Stimulated activated CD8-positive, alpha-beta memory T cell treated with anti-CD3 and anti-CD28 coated beads, Interleukin-2, amount 100 ng/mL, for 48 hours (primary cell): Measurements from ENCODE around the gene TOPORS.

Experiments
- DNase-seq, 2 donors: peaks; one replicate each; pipeline ENCODE4 v3.0.0-alpha.2; 2020; ENCODE audit warnings: low read depth in 2 of 2

TOPORS gene

DNA sequence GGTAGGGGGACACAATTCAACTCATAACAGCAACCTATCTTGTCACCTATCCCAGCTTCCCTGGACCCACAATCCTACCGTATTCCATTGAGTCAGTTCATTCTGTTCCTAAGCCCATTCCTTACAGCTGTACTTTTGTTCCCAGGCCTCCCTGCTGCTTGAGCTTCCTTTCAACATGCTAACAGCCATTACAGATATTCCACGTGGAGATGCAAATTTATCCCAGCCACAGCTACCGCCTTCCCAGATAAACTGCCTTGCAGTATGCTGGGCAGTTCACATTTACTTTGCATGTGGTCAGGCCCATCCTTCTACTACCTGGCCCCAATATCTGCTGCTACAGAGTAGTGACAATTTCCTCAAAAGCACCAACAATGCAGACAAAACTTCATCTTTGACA lies 49.4 kb downstream of the TOPORS start:
- no peak for DNase-seq

DNA sequence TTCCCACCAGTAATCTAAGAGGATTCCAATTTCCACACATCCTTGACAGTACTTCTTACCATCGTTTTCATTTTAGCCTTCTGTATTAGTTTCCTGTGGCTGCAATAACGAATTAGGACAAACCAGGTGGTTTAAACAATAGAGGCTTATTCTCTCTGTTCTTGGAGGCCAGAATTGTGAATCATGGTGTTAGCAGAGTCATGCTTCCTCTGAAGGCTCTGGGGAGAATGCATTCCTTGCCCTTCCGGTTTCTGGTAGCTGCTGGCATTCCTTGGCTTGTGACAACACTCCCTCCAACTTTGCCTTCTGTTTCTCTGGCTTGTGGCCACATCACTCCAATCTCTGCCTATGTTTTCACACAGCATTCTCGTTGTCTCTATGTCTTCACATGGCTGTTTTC lies 49.9 kb downstream of the TOPORS start:
- DNase-seq = no peak

DNA sequence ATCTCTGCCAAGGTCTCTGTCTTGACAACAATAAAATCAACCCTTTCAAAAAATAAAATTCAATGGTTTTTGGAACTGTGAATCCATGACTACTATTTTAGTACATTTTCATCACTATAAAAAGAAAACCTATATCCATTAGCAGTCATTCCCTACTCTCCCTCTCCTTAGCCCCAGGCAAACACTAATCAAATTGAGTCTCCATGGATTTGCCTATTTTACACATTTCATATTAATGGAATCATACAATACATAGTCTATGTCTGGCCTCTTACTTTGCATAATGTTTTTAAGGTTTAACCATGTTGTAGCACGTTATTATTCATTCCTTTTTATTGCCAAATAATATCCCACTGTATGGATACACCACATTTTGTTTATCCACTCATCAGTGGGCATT lies 50.5 kb downstream of the TOPORS start:
- no peak for DNase-seq

DNA sequence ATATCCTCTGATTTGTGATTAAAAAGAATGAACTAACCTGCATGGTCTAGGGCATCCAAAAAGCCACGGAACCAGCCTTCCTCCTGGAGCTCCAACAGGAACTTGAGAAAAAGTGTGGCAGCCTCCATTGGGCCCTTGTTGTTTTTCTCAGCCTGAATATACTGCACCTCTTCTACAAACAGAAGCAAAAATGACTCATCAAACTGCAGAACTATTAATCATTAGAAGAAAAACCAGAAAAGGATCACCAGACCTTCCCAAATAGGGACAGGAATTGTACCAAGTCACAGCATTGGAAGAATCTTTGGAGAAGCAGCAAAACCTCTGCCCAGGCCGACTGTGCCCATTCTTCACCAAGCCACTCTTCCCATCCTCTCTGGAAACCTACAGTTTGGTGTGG lies 51.6 kb downstream of the TOPORS start:
- no peak for DNase-seq

DNA sequence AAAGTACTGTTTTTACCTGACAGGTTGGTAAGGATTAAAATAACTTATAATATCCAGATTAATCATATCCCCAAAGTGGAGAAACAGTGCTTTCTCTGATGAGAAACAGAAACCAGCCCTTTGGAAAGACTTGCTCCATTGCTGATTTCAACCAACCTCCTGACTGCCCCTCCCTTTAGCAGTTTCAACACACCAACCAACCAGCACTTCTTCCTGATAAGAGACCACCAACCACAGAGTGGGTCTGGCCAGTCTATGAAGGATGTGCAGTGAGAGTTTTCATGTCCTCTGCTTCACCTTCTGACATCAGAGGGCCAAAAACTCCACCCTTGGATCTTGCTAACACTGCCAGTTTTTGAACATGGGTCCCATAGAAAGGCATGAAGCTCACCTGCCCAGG lies 54.5 kb downstream of the TOPORS start:
- no peak for DNase-seq

DNA sequence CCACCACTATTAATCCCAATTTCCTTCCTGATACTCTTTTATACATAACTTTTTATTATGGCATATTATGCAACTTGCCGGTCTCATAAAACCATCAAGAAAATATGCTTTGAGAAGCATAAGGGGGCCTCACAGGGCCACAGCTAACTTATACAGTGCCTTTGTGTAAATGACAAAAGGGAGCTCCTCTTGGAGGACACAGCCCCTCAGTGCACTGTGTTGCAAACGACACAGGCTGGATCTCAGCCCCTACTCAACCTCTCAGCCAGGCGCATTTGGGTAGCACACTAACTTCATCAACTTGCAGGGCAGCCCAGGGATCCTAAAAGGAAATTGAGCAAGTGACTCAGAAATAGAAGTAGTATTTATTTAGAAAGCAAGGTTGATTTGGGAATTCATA lies 61.8 kb downstream of the TOPORS start:
- DNase-seq = no peak
